ENCODE data around the gene TWIST1.
A peak's percentile ranks its signal among the peaks of the same experiment; 100 is the strongest.

TWIST1 gene

GRCh38 chr7:19097165-19098055, 20.0 kb downstream of the TWIST1 start:
- DNase-seq (ENCODE audit: low read depth, low spot score), result no peak

- DNase-seq (ENCODE audit: low read depth, low spot score), result no peak
Observed at GRCh38 chr7:19095353-19095860, 22.0 kb downstream of the TWIST1 start.

- no peak for DNase-seq (ENCODE audit: low read depth, low spot score)
Observed at GRCh38 chr7:19094598-19095352, 22.7 kb downstream of the TWIST1 start.

GRCh38 chr7:19094138-19094537, 23.3 kb downstream of the TWIST1 start:
- no peak for DNase-seq (ENCODE audit: low read depth, low spot score)

- DNase-seq (ENCODE audit: low read depth, low spot score), result no peak
Observed at GRCh38 chr7:19091550-19092200, 25.8 kb downstream of the TWIST1 start.

GRCh38 chr7:19090526-19090925, 26.9 kb downstream of the TWIST1 start:
- no peak for DNase-seq (ENCODE audit: low read depth, low spot score)

- DNase-seq (ENCODE audit: low read depth, low spot score), result no peak
Observed at GRCh38 chr7:19089797-19090196, 27.6 kb downstream of the TWIST1 start.

- DNase-seq (ENCODE audit: low read depth, low spot score), result no peak
Observed at GRCh38 chr7:19089378-19089777, 28.1 kb downstream of the TWIST1 start.

GRCh38 chr7:19080093-19080492, 37.3 kb downstream of the TWIST1 start:
- DNase-seq (ENCODE audit: low read depth, low spot score), result no peak

- DNase-seq (ENCODE audit: low read depth, low spot score), result peak; percentile 47
Observed at GRCh38 chr7:19079066-19079465, 38.4 kb downstream of the TWIST1 start.

GRCh38 chr7:19069842-19070241, 47.6 kb downstream of the TWIST1 start:
- DNase-seq (ENCODE audit: low read depth, low spot score), result no peak

- DNase-seq (ENCODE audit: low read depth, low spot score), result no peak
Observed at GRCh38 chr7:19066170-19066569, 51.3 kb downstream of the TWIST1 start.

Data from brain pericyte (primary cell).